ENCODE measurements around the gene MRPL4. TPM values are rescaled to one million over a fixed set of nuclear protein-coding genes. Genes with fewer than 3 reads are reported as not detected.
A peak's percentile ranks its signal among the peaks of the same experiment; 100 is the strongest.

MRPL4 gene
- total RNA-seq, 2 experiments from 2014 or later = 44.6 to 47.3 TPM

DNA sequence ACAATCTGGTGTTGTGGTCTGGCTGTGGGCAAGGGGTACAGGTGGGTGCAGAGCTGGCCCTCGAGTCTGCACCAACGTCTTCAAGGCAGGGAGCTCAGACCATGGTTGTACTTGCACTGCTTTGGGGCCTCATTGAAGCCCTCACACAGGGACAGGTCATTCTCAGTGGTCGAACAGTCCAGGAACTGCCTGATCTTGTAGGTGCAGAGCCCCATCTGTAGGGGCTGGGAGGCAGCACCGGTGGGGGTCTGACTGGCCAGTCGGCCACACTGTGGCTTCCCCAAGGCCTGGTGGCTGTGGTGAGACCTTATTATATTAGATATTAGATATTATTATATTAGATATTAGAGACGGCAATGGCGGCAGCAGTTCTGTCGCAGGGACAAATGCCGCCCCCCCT, 34.9 kb upstream of the MRPL4 start:
- H3K36me3 Mint-ChIP-seq (ENCODE audit: low read depth) = no peaks in the 10 kb centered on the region
- no peaks in the 10 kb centered on the region for H3K4me1 Mint-ChIP-seq (ENCODE audit: low read depth)
- no peak for TF ChIP-seq CTCF (IDR thresholded peaks at IDR 0.05)
- no peak overlapping the region for H3K4me3 Mint-ChIP-seq
- H3K4me3 ChIP-seq (ENCODE audit: low read length) = no peak overlapping the region
- no peak overlapping the region for H3K27ac Mint-ChIP-seq
- no peak overlapping the region for H3K27ac ChIP-seq (ENCODE audit: low read depth in 1 of 2, low read length in 2 of 2)
- ChIA-PET POLR2A (no interaction called here), CTCF (interaction anchor here (1.4 kb wide), 1 partner anchor 42 kb away, joined by 6 read pairs; no protein-coding TSS in a partner anchor)
- H3K36me3 ChIP-seq (ENCODE audit: insufficient read depth, low read length) = peaks cover 4% of the 10 kb centered on the region
- DNase-seq (no peak), ATAC-seq (ENCODE audit: poor library complexity) (no peak)
- no peaks in the 10 kb centered on the region for H3K27me3 Mint-ChIP-seq
- peaks cover 18% of the 10 kb centered on the region for H3K4me1 ChIP-seq (ENCODE audit: insufficient read depth, low read length)
- H3K27me3 ChIP-seq (ENCODE audit: control insufficient read depth in 1 of 2, insufficient read depth in 2 of 2, low read length in 2 of 2) = no peaks in the 10 kb centered on the region
- H3K9me3 Mint-ChIP-seq = no peaks in the 10 kb centered on the region
- no peaks in the 10 kb centered on the region for H3K9me3 ChIP-seq (ENCODE audit: control insufficient read depth in 1 of 2, insufficient read depth in 1 of 2, low read length in 2 of 2)
- intact Hi-C loops (cut with DNase I, micrococcal nuclease) = loop anchor here in 1 of 2 experiments (5.0 kb wide), 1 partner anchor 35 kb away; the partner anchor contains the start of gene MRPL4

- POLR2A ChIA-PET = interaction anchor here (1.1 kb wide), 1 partner anchor 16 kb away, joined by 4 read pairs; no protein-coding TSS in a partner anchor
- ATAC-seq (ENCODE audit: poor library complexity) (peak; percentile 88), DNase-seq (peak in 10 of 14 experiments; percentile 7 to 86 (median 28))
- Mint-ChIP-seq H3K27me3 (no peaks in the 10 kb centered on the region), H3K27ac (no peak overlapping the region), H3K36me3 (ENCODE audit: low read depth) (peaks cover 8% of the 10 kb centered on the region), H3K9me3 (no peaks in the 10 kb centered on the region), H3K4me1 (ENCODE audit: low read depth) (peaks cover 4% of the 10 kb centered on the region), H3K4me3 (no peak overlapping the region)
- Histone ChIP-seq H3K9me3 (ENCODE audit: control insufficient read depth in 1 of 2, insufficient read depth in 1 of 2, low read length in 2 of 2) (no peaks in the 10 kb centered on the region), H3K4me3 (ENCODE audit: low read length) (no peak overlapping the region), H3K27ac (ENCODE audit: low read depth in 1 of 2, low read length in 2 of 2) (no peak overlapping the region), H3K36me3 (ENCODE audit: insufficient read depth, low read length) (peaks cover 12% of the 10 kb centered on the region), H3K4me1 (ENCODE audit: insufficient read depth, low read length) (peaks cover 18% of the 10 kb centered on the region), H3K27me3 (ENCODE audit: control insufficient read depth in 1 of 2, insufficient read depth in 2 of 2, low read length in 2 of 2) (no peaks in the 10 kb centered on the region)
- CTCF ChIA-PET = interaction anchor here (0.7 to 1.6 kb wide), 5 partner anchors 9 to 171 kb away, joined by 3 to 7 read pairs (median 5); no protein-coding TSS in a partner anchor
- intact Hi-C loops (cut with DNase I, micrococcal nuclease) = loop anchor here (5.0 to 10.0 kb wide), 2 partner anchors 33 to 365 kb away; partner anchors contain the start of gene MRPL4 (in 1 of the 2)
- TF ChIP-seq CTCF (IDR thresholded peaks at IDR 0.05) = peak; percentile 33
Observed at GRCh38 chr19:10219678-10220077, 32.3 kb upstream of the MRPL4 start.

GRCh38 chr19:10220695-10221094, 31.3 kb upstream of the MRPL4 start:
- CTCF ChIA-PET = interaction anchor here (0.9 to 1.8 kb wide), 4 partner anchors 10 to 170 kb away, joined by 3 to 7 read pairs (median 6); no protein-coding TSS in a partner anchor
- H3K27me3 Mint-ChIP-seq = no peaks in the 10 kb centered on the region
- peaks cover 8% of the 10 kb centered on the region for H3K36me3 Mint-ChIP-seq (ENCODE audit: low read depth)

More at GRCh38 chr19:10220695-10221094, 31.3 kb upstream of the MRPL4 start:
- H3K27ac ChIP-seq (ENCODE audit: low read depth in 1 of 2, low read length in 2 of 2) = no peak overlapping the region
- no peaks in the 10 kb centered on the region for H3K9me3 ChIP-seq (ENCODE audit: control insufficient read depth in 1 of 2, insufficient read depth in 1 of 2, low read length in 2 of 2)
- H3K27me3 ChIP-seq (ENCODE audit: control insufficient read depth in 1 of 2, insufficient read depth in 2 of 2, low read length in 2 of 2) = no peaks in the 10 kb centered on the region
- Mint-ChIP-seq H3K27ac (no peak overlapping the region), H3K4me1 (ENCODE audit: low read depth) (peaks cover 4% of the 10 kb centered on the region), H3K9me3 (no peaks in the 10 kb centered on the region), H3K4me3 (no peak overlapping the region)
- peaks cover 16% of the 10 kb centered on the region for H3K36me3 ChIP-seq (ENCODE audit: insufficient read depth, low read length)
- no peak for DNase-seq
- peaks cover 18% of the 10 kb centered on the region for H3K4me1 ChIP-seq (ENCODE audit: insufficient read depth, low read length)
- no peak overlapping the region for H3K4me3 ChIP-seq (ENCODE audit: low read length)
- no peak for TF ChIP-seq CTCF (IDR thresholded peaks at IDR 0.05)
- POLR2A ChIA-PET = interaction anchor here (1.1 kb wide), 1 partner anchor 15 kb away, joined by 4 read pairs; no protein-coding TSS in a partner anchor
- intact Hi-C loops (cut with DNase I, micrococcal nuclease) = loop anchor here in 1 of 2 experiments (10.0 kb wide), 1 partner anchor 366 kb away; no protein-coding TSS in a partner anchor
- no peak for ATAC-seq (ENCODE audit: poor library complexity)
